ENCODE results near the gene TCF12. TPM values are rescaled to one million over a fixed set of nuclear protein-coding genes. Genes with fewer than 3 reads are reported as not detected.

TCF12 gene
- total and polyA plus RNA-seq, 7 experiments from 2014 or later, result 51.3 to 99.4 (median 79.9) TPM

Other genes with a start within 250 kb of the TCF12 start
- 10 to 100 TPM; 36.9 to 59.0 (median 41.1) TPM for gene ZNF280D, start 185.1 kb upstream of the TCF12 start, total RNA-seq
- 10 to 100 TPM in 1 of 2 donors, 1 to 10 TPM in 1; 9.3 to 17.6 TPM for gene ZNF280D, start 185.1 kb upstream of the TCF12 start, polyA plus RNA-seq